GM12878 (cell line): ENCODE measurements around the gene HMCN2.

Source experiments
- CBX3 ChIP-seq: fragments of 200-600 bp; sonication (generic); IDR thresholded peaks from 2 replicates; pipeline ENCODE4 v1.6.1; 2016; ENCODE audit warnings: low read depth, borderline replicate concordance
- CTCF ChIP-seq, 3 experiments: IDR thresholded peaks in 2 of 3; conservative IDR thresholded peaks in 1 of 3; 2 replicates each; pipeline ENCODE4 v1.5.1; 2011; ENCODE audit warnings: low read depth in 3 of 3, low read length in 3 of 3, mild to moderate bottlenecking in 3 of 3, control low read depth in 2 of 3, moderate library complexity in 2 of 3, inconsistent platforms in 1 of 3, mixed read lengths in 1 of 3; ENCODE audit not compliant: control insufficient read depth in 2 of 3, insufficient read depth in 1 of 3; ENCODE audit errors: extremely low read depth in 1 of 3
- GABPA ChIP-seq: IDR thresholded peaks from 2 replicates; pipeline ENCODE4 v1.6.1; 2014; ENCODE audit warnings: antibody characterized with exemption, low read depth, mild to moderate bottlenecking, inconsistent platforms
- NFIC ChIP-seq: IDR thresholded peaks from 2 replicates; pipeline ENCODE4 v1.6.1; 2012; ENCODE audit warnings: low read depth, mild to moderate bottlenecking, inconsistent platforms, low read length, moderate library complexity
- NR2C2 ChIP-seq: IDR thresholded peaks from 2 replicates; pipeline ENCODE4 v1.6.1; 2011; ENCODE audit warnings: borderline replicate concordance, low read depth; ENCODE audit not compliant: control insufficient read depth, insufficient read length
- PBX3 ChIP-seq: IDR thresholded peaks from 2 replicates; pipeline ENCODE4 v1.6.1; 2011; ENCODE audit warnings: mild to moderate bottlenecking, low read depth, low read length, moderate library complexity; ENCODE audit not compliant: insufficient replicate concordance
- POLR2A ChIP-seq: IDR thresholded peaks from 2 replicates; pipeline ENCODE4 v1.6.1; 2011; ENCODE audit warnings: low read depth, mild to moderate bottlenecking, low read length
- POLR2AphosphoS5 ChIP-seq: IDR thresholded peaks from 2 replicates; pipeline ENCODE4 v1.6.1; 2011; ENCODE audit warnings: mild to moderate bottlenecking, low read length, inconsistent platforms
- SMAD5 ChIP-seq: IDR thresholded peaks from 2 replicates; pipeline ENCODE4 v1.6.1; 2016; ENCODE audit warnings: antibody characterized with exemption, low read depth
- SMARCA5 ChIP-seq: fragments of 450-650 bp; IDR thresholded peaks from 2 replicates; pipeline ENCODE4 v1.6.1; 2017; ENCODE audit warnings: mild to moderate bottlenecking
- YY1 ChIP-seq: IDR thresholded peaks from 2 replicates; pipeline ENCODE4 v1.6.1; 2011; ENCODE audit warnings: low read depth, mild to moderate bottlenecking, low read length

- TF ChIP-seq CTCF (IDR thresholded peaks at IDR 0.05 in 2 of 3, conservative IDR thresholded peaks at IDR 0.05 in 1 of 3; ENCODE audit: control insufficient read depth in 2 of 3, extremely low read depth in 1 of 3, insufficient read depth in 1 of 3, low read depth in 3 of 3, low read length in 3 of 3) (no peak), POLR2A (no peak), NR2C2 (no peak), YY1 (no peak), SMAD5 (no peak), POLR2AphosphoS5 (no peak), GABPA (no peak), NFIC (no peak), SMARCA5 (no peak), CBX3 (no peak), PBX3 (no peak)
Measured at GRCh38 chr9:130466537-130467217, 201.1 kb downstream of the HMCN2 start.
